T-helper 2 cell treated with Interferon-gamma antibody and Interleukin-4, amounts not matched to agents 100 ng/mL and 5 ng/mL, for 36 hours (primary cell): ENCODE data around the gene TLR4. TPM values are rescaled to one million over a fixed set of nuclear protein-coding genes. Genes with fewer than 3 reads are reported as not detected.

Experiments
- intact Hi-C: fragments of 100-400 bp; cut with micrococcal nuclease; formaldehyde crosslinking; loops from one replicate; pipeline ENCODE4 v1.15.1; 2023
- total RNA-seq: library from RNA; stranded (reverse); gene quantifications from 2 replicates; pipeline ENCODE4 v1.2.3, GENCODE V29; 2022

The TLR4 gene
- total RNA-seq, 1 donor from 2014 or later, result 0.11 TPM

DNA sequence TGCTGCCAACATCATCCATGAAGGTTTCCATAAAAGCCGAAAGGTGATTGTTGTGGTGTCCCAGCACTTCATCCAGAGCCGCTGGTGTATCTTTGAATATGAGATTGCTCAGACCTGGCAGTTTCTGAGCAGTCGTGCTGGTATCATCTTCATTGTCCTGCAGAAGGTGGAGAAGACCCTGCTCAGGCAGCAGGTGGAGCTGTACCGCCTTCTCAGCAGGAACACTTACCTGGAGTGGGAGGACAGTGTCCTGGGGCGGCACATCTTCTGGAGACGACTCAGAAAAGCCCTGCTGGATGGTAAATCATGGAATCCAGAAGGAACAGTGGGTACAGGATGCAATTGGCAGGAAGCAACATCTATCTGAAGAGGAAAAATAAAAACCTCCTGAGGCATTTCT, 10.1 kb downstream of the TLR4 start:
- intact Hi-C loops, result no loop called here

DNA sequence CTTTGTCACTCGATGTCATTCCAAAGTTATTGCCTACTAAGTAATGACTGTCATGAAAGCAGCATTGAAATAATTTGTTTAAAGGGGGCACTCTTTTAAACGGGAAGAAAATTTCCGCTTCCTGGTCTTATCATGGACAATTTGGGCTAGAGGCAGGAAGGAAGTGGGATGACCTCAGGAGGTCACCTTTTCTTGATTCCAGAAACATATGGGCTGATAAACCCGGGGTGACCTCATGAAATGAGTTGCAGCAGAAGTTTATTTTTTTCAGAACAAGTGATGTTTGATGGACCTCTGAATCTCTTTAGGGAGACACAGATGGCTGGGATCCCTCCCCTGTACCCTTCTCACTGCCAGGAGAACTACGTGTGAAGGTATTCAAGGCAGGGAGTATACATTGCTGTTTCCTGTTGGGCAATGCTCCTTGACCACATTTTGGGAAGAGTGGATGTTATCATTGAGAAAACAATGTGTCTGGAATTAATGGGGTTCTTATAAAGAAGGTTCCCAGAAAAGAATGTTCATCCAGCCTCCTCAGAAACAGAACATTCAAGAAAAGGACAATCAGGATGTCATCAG, 11.3 kb downstream of the TLR4 start:
- intact Hi-C loops, result no loop called here

DNA sequence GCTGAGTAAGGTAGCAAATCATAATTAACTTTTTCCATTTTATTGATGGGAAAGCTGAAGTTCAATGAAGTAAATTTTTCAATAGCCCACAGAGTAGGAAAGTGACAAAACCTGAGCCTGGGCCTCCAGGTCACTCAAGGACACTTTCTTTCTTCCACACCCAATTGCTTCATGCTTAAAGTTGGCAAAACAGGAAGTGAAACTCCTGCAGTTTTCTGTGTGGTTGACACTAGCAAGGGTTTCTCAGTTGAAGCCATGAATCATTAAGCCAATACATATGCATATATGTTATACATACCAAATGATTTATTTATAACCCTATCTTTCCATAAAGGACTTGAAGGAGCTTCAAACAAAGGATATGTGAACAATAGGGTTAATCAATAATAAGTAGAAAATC, 13.9 kb downstream of the TLR4 start:
- intact Hi-C loops, result no loop called here

DNA sequence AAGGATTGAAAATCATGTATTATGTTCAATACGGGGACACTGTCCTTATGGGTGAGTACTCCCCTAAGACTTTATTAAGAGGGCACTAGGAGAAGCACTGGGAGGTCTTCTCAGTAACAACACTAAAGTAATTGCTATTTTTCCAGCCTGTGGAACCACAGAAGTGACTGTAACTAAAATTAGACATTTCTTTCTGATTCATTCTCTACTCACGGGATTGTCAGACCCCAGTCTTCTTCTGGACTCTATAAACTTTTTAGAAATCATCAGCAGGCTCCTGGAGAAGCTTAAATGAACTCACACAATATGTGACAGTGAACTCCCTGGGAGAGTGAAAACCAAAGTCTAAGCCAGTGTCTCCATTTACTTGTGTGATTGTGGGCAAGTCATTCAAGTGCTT, 14.5 kb downstream of the TLR4 start:
- intact Hi-C loops, result no loop called here

DNA sequence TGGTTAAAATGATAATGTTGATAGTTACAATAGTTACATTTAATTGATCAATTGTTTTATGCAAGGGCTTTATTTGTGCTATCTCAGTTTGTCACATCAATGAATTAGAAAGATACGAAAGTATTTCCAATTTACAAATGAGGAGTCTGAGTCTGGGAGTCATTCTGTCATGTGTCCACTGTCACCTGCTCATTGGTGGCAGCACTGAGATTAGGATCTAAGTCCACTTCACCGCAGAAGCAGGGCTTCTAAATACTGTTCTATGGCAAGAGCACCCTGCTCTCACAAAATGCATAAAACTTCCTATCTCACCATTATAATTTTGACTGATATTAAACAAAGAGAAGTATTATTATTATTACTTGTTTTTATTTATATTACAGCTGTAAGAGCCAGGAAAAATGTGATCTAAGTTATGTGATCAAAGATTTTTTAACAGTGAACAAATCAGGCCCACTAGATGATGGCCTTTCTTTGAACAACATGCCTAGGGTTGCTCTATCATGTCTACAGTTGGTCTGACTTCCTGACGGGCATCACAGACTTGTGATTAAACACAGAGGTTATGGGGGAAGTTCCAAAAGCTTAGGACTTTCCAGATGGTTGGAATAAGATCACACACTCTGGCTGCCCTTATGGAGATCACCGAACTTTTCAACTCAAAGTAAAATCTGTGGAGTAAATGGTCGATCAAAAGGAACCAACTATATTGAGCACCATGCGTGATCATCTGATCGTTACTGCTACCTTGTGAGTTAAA, 15.1 kb downstream of the TLR4 start:
- intact Hi-C loops, result no loop called here

DNA sequence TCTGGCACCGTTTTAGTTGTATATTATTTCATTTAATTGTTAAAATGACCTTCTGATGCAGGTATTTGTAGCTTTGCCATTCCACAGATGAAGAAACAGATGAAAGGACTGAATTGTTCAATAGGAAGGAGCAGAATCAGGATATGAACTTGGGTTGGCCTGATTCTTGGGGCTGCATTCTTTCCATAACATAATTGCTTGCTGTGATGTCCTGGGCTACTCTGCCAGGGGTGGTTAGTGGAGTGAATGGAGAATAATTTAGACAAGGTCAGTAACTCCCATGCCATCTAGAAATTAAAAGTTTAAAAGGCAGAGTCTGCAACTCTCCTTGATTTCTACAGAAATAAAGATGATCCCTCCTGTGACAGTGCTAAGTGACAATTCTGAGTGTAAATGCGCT, 15.9 kb downstream of the TLR4 start:
- intact Hi-C loops, result no loop called here

DNA sequence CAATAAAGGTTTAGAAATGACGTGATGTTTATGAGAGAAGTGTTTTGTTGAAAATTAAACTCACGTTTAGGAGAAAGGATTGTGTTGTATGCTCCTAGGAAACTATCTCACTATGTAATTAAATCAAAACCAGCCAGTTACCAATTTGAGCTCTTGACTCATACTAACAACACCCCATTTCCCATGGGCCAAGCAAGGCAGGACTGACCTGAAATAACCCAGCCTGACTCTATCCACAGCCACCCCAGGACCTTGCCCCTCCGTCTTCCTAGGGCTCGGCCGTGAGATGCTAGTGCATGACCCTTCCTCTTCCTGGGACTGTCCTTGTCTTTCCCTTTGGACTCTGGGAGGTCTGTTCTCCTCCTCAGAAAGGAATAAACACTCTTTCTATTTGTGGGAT, 16.4 kb downstream of the TLR4 start:
- intact Hi-C loops, result no loop called here

DNA sequence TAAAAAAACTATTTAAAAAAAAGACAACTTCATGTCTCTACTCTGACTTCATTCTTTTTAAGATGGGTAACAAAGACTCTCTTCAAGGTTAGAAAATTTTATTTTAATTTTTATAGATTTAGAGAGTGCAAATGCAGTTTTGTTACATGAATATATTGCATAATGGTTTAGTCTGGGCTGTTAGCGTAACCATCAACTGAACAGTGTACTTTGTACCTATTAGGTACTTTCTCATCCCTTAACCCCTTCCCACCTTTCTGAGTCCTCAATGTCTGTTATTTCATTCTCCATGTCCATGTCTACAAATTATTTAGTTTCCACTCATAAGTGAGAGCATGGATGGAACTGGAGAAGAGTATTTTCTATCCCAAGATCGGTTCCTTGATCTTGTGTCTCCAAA, 16.8 kb downstream of the TLR4 start:
- intact Hi-C loops, result no loop called here

DNA sequence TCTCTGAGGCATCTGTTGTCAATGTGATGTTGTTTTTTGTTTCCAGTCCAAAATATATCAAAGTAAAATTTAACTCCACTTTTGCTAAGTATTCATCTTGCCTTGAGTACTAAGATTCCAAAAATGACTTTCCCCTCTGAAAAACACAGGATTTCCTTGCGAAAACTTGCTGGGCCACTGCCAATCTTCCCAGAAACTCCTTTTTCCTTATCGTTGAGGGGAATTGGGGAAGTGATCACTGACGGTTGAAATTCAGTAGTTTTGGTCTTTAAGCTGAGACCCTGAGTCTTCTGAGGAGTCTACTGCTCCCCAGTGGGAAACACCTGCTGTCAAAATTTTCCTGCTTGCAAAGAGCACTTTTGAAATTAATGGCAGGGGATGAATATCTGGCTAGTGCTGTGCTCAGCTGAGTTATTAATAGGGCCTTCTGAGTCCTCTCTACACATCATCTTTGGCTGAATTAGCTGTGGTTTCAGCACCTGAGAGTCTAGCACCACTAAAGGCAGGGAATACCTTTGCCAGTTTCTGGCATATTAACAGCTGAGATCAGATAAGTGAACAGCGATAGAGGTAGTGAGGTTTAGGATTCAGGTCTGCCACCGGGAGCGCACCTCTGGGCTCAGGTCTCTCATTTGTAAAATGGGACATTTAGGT, 18.0 kb downstream of the TLR4 start:
- intact Hi-C loops, result no loop called here

DNA sequence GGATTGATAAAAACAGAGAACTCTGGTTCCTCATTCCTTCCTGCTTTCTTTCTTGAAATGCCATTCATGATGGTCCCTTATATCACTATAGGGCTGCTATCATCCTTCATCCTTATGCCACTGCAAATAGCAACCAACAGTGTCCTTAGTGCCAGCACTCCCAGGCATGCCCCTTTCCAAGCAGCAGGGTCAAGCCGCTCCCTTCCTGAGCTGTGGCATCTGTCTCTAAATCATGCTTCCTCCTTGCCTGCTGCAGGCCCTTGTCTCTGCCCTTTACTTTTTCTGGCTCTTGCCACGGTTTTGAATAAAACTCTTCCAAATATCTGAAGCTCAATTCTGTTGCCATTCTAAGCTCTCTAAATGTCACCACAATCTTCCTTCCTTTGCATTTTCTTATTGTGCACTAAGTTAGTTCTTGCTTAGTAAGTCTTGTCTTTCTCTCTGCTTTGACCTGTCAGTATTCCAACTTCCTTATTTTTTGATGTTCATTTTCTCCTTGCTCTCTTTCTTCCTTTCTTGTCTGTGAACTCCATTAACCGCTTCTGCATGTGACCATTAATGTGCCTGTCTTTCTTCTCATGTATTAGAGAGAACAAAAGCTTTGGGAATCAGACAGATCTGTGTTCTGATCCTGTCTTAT, 19.9 kb downstream of the TLR4 start:
- intact Hi-C loops, result no loop called here

DNA sequence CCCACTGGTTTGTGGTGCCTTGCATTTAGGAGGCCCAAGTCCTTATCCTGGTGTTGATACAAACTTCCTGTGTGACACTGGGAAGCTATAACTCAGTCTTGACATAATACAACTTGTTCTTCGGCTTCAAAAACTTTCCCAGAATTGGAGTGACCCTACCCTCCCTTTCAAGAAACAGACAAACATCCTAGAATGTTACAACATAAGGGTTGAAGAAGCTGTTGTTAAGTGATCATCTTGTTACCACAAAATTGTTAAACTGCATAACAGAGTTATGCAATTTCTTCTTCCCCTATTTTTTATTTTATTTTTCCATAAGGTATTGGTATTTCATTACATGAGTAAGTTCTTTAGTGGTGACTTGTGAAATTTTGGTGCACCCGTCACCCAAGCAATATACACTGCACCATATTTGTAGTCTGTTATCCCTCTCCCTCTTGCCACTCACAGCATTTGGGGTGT, 21.3 kb downstream of the TLR4 start:
- intact Hi-C loops, result no loop called here

DNA sequence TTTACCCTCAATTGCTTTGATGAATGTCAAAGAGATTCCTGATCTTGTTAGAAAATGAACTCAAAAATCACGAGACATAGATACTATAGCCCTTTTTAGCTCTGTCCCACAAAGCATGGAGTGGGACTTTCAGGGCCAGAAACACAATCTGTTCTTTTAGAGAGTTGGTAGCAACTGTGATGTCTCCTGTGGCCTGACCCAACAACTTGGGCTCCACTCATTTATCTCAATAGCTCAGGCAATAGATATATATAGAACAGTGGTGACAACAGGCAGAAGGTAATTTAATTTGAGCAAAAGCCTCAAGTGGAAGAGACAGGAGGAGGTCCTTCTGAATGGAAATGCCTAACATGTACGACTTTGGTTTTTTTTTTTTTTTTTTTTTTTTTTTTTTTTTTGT, 25.2 kb downstream of the TLR4 start:
- intact Hi-C loops, result no loop called here

DNA sequence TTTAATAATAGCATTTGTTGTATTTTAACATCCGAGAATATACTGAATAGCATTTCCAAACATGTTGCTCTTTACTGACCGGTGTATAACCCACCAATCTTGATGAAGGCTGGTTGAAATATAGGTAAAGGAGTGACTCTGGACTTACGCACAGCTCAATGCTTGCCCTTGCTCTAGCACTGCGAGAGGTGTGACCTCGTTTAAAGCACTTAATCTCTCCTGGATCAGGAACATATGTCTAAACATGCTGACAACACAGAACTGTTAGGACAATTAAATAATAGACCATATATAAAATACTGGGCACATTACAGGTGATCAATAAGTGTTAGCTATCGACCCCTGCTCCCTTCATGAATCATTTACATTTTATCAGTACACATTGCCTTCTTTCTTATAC, 28.3 kb downstream of the TLR4 start:
- intact Hi-C loops, result no loop called here

DNA sequence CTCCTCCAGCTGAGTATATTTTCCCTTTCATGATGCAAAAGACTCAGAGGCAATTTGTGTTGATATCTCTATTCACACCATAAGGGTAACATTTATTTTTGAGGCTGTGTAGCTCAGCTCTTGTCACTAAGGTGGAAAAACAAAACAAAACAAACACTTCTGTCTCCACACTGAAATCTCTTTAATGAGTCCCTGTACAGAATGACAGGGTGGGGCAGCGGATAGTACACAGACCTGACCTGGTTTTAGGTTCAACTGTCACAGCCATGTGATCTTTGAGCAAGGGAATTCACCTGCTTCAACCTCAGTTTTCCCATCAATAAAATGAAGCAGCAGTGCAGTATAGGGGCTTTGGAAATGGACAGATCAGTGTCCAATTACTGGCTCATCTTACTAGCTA, 29.3 kb downstream of the TLR4 start:
- intact Hi-C loops, result no loop called here

DNA sequence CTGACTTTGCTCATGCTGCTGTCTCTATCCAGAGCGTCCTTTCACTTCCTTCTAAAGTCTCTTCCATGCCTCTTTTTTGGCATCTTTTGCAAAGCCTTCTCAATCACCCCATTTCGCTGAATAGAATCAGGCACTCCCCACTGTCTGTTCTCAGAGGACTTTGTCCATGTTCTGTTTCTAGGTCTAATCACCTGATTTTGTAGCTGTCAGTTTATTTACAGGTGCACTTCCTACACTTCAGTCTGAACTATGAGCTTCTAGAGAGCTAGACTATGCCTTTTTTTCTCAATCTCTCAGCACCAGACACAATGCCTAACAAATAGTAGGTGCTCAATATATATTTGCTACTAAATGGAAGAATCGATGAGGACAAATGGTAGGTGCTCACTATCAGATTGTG, 29.9 kb downstream of the TLR4 start:
- intact Hi-C loops, result no loop called here

DNA sequence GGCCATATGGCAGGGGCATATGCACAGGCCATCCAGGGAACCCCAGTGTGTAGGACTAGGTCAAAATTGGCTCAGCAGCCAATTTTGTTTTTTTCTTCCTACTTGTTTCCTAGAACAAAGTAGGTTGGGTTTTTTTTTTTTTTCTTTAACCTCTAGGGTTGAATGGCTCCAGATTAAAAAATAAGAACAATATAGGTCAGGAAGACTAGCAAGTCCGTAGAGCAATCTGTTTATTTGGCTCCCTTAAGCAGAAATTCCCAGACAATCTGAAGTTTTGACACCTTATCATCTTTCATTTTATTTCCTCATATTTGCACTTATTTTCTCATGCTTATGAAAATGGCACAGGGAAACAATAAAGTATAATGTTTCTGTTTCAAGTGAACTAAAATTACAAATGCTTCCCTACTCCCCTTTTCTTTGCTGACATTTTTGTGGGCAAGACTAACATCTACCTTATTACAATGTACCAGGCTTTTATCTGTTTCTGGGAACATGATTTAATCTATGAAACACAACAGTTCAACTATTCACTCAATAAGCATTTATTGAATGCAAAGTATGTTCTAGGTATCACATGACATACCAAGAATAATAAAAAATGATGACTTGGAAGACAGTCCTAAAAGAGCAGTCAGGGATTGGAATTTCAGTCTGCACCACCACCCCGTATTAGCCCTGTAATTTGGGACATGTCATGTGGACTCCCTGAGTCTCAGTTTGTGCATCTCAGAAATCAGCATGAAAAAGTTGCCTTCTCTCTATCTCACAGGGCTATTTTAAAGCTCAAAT, 30.5 kb downstream of the TLR4 start:
- intact Hi-C loops, result no loop called here

DNA sequence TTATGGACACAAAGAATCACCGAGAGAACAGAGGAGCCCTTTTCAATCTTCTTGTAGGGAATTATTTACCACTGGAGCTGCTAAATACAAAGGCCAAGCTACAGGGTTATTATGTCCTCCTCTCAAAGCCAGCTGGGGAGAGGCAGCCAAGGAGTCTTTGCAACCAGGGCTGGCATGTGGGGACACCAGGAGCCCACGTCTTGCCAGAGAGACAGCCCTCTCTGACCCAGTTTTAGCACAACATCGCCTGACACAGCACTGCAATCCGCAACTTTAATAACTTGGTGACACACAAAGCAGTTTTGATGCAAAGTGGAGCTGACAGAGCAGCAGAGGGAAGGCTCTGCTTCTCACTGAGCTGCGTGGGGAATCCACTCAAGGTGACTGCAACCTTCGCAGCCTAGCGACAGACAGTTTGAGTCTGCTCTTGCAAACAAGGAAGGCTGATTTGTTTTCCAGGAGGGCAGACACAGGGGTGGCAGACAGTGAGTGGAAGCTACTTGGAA, 33.6 kb downstream of the TLR4 start:
- intact Hi-C loops, result no loop called here

DNA sequence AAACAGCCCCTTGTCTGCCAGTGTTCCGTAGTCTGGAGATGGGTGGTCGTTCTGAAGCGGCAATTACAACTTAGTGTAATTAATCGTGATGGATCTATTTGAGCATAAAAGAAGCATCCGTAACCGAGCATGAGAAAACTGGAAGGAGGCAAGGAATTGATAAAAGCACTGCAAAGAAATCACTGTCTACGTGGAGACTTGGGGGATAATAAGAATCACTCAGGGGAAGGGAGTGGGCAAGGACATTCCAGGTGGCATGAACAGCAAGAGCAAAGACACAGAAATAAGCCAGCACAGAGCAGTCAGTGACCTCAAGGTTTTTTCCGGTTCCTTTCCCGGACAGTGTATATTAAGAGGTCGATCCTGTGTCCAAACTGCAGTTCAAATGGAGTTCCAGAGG, 35.0 kb downstream of the TLR4 start:
- intact Hi-C loops, result no loop called here

DNA sequence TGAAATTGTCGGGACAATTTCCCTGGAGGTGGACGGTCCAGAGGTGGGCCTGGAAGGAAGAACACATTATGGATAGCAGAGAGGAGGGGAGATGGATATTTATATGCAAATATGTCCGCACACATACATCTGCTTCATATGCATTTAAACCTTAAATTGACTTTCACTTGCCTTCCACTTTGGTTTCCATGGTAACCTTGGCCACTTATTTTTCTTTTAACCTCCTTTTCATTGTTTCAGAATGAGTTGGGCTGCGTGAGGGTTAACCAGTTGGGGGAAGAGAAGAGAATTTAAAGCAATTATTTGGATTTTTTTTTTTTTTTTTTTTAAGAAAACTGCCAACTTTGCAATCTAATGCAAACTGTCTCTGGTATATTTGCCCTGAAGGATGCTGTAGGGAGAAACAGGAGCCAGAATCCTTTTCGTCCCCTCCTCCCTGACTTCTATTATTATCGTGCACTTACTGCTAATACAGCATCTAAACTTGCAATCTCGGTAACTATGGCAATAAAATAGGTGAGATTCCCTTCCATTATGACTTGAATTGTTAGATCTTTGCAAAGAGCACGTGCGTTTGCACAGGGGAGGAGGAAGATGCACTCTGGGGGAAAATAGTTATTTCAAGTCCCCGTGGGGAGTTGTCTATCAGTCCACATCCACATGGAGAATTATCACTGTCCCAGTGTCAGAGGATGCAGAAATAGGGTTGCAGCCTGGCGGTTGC, 35.6 kb downstream of the TLR4 start:
- intact Hi-C loops, result no loop called here

DNA sequence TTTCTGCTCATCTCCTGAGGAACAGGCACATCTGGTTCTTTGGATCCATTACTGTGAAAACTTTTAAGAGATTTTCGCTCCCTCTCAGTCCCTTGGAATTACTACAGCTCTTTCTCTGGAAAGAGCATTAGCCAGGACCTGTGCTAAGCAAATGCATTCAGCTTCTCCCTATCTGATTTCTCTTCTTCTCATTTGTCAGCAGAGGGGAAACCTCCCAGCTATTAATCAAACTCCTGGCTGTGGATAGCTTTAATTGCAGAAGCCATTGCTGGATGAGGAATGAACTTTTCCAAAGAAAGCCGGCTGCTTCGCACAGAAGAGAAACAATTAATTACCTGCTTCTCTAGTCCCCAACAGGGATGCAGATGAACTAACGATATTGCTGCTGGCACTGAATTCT, 37.9 kb downstream of the TLR4 start:
- intact Hi-C loops, result no loop called here

DNA sequence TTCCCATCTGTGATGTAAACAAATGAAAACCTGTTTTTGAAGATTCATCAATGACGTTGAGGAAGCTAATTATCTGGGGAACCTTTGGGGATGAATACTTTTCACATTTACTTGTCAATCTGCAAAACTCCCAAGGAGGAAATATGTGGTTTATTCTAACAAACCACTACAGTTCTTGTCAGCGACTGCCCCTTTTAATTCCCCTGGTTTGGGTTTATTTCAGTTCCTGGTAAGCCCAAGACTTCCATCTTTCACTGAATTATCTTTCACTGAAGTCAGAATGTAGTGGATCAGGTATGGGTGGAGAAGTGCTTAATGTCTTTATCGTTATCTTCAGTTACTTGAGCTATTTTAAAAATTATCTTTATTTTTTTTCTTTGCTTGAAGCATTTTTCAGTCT, 40.2 kb downstream of the TLR4 start:
- intact Hi-C loops, result no loop called here
